ENCODE results near the gene SGPP2. TPM values are rescaled to one million over a fixed set of nuclear protein-coding genes. Genes with fewer than 3 reads are reported as not detected.

Gene SGPP2
- total RNA-seq, 2 experiments from 2014 or later = 2.7 to 3.1 TPM

- Mint-ChIP-seq H3K27ac (no peak overlapping the region), H3K4me1 (no peaks in the 10 kb centered on the region), H3K36me3 (ENCODE audit: low read depth) (peaks cover 24% of the 10 kb centered on the region), H3K4me3 (no peak overlapping the region), H3K9me3 (no peaks in the 10 kb centered on the region), H3K27me3 (no peaks in the 10 kb centered on the region)
- ChIA-PET POLR2A (no interaction called here), CTCF (interaction anchor here (0.6 kb wide), 1 partner anchor 48 kb away, joined by 4 read pairs; no protein-coding TSS in a partner anchor)
- DNase-seq = no peak
Observed at GRCh38 chr2:222603501-222603900, 179.2 kb downstream of the SGPP2 start.

DNA sequence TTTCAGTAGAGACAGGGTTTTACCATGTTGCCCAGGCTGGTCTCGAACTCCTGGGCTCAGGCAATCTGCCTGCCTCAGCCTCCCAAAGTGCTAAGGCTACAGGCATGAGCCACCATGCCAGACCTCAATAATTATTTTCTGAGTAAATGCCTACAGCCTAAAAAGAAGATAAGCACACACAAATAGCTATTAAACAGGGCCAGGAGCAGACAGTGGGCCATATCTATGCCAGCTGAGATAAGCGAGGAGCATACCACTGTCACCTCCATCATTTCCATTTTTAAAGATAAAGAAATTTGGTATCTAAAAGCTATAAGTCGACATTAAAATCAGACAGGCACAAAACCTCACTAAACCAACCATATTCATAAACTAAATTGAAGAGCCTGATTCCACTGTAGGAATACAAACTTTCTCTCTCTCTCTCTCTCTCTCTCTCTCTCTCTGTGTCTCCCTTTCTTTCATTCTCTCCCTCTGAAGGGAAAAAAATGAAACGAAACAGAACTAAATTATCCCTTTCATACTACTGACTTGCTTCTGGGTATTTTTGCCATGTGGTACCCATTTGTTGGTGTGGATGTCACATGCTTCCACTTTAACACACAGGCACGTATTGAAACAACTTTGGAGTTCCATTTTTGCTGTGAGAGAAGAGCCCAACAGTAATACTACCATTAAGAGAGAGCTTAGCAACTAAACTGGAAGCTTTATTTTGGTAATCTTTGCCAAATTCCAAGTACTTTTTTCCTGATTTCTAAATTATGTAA, 180.6 kb downstream of the SGPP2 start:
- ChIA-PET POLR2A (no interaction called here), CTCF (interaction anchor here (1.4 kb wide), 1 partner anchor 287 kb away, joined by 6 read pairs; no protein-coding TSS in a partner anchor)
- H3K27ac Mint-ChIP-seq = no peak overlapping the region
- H3K36me3 Mint-ChIP-seq (ENCODE audit: low read depth) = peaks cover 18% of the 10 kb centered on the region
- no peaks in the 10 kb centered on the region for H3K27me3 Mint-ChIP-seq
- no peaks in the 10 kb centered on the region for H3K9me3 Mint-ChIP-seq
- H3K4me1 Mint-ChIP-seq = no peaks in the 10 kb centered on the region
- DNase-seq = no peak
- no peak overlapping the region for H3K4me3 Mint-ChIP-seq

- no peak for DNase-seq
- H3K9me3 Mint-ChIP-seq = no peaks in the 10 kb centered on the region
- H3K36me3 Mint-ChIP-seq (ENCODE audit: low read depth) = peaks cover 23% of the 10 kb centered on the region
- ChIA-PET POLR2A (no interaction called here), CTCF (no interaction called here)
- no peak overlapping the region for H3K4me3 Mint-ChIP-seq
- no peaks in the 10 kb centered on the region for H3K4me1 Mint-ChIP-seq
- H3K27ac Mint-ChIP-seq = peak overlapping the region; percentile 1
- H3K27me3 Mint-ChIP-seq = no peaks in the 10 kb centered on the region
Observed at GRCh38 chr2:222606306-222606705, 182.0 kb downstream of the SGPP2 start.

DNA sequence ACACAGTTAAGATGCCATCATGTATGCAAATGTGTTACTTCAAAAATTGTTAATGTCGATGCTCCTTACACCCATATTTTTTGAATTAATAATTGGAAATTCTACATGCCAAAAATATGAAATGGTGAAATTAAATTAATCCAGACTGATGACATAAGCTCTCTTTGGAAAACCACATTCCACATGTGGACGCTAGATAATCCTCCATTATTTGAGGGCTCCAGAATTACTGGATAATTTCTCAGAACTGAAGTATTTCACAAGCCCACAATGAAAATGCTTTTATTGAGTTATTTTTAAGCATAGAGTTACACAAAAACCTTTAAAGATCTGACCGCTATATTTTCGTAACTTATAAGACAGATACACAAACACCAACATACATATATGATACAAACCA, 183.7 kb downstream of the SGPP2 start:
- CTCF ChIA-PET = no interaction called here
- H3K36me3 Mint-ChIP-seq (ENCODE audit: low read depth) = peaks cover 34% of the 10 kb centered on the region

GRCh38 chr2:222609381-222609780, 185.0 kb downstream of the SGPP2 start:
- no peaks in the 10 kb centered on the region for H3K9me3 Mint-ChIP-seq
- peaks cover 35% of the 10 kb centered on the region for H3K36me3 Mint-ChIP-seq (ENCODE audit: low read depth)
- H3K27me3 Mint-ChIP-seq = no peaks in the 10 kb centered on the region
- DNase-seq = no peak
- H3K4me3 Mint-ChIP-seq = no peak overlapping the region
- CTCF ChIA-PET = no interaction called here
- H3K4me1 Mint-ChIP-seq = no peaks in the 10 kb centered on the region
- POLR2A ChIA-PET = no interaction called here
- no peak overlapping the region for H3K27ac Mint-ChIP-seq

More for the DNA sequence above, 183.7 kb downstream of the SGPP2 start:
- Mint-ChIP-seq H3K4me3 (no peak overlapping the region), H3K4me1 (no peaks in the 10 kb centered on the region), H3K27me3 (no peaks in the 10 kb centered on the region), H3K27ac (no peak overlapping the region), H3K9me3 (no peaks in the 10 kb centered on the region)
- no peak for DNase-seq
- POLR2A ChIA-PET = no interaction called here

Other genes starting within 250 kb of the SGPP2 start
- gene PAX3, start 125.5 kb upstream of the SGPP2 start, total RNA-seq = not detected
- 10 to 100 TPM; 20.8 to 21.5 TPM for gene FARSB, start 231.5 kb downstream of the SGPP2 start, total RNA-seq
- not detected for gene MOGAT1, start 247.1 kb downstream of the SGPP2 start, total RNA-seq

Data from activated CD4-positive, alpha-beta memory T cell treated with anti-CD3 and anti-CD28 coated beads, Interleukin-2, amount 10 ng/mL, durations not matched to agents 7 days and 5 days (primary cell).